Activated CD4-positive, CD25-positive, alpha-beta regulatory T cell (primary cell): ENCODE measurements around the gene NACC2.

ENCODE experiments used
- DNase-seq, 4 experiments: peaks; one replicate each; lab custom pipeline; 2025; lab: John Stamatoyannopoulos, UW

Gene NACC2

DNA sequence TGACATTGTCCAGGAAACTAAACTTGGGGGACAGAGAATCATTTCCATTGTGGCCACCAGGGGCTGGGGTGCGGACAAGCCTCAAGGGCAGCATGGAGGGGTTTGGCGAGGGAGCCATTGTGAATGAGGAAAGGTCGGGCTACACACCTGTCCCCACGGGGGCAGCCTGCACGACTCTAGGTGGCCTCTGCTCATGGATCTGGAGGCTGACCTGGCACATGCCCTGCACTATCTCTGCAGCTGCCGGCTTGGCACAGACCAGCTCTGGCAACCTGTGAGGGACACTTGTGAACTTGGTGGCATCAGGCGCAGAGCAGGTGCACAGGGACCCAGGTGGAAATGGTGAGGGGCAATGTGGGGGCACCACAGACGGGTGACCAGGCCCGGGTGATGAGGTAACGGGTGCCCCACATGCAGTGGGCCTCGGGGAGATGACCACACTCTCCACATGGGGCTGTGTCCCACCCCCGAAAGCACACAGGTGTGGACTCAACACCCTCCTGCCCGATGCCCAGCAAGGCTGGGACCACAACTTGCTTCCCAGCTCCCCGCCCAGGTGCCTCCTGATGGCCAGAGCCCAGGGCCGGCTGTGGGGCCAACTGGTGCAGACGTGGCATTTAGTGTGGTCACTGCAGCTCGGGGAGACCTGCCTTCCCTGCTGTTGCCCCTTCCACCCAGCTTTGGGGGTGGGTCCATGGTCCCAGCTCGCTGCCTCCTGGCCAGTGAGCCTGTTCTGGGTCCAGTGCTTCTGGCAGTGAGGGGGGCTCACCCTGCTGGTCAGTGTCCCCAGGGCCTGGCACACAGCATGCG lies 73.0 kb downstream of the NACC2 start:
- no peak for DNase-seq

- no peak for DNase-seq
These were observed 73.8 kb downstream of the NACC2 start for GRCh38 chr9:136021171-136021871.

- no peak for DNase-seq
These were observed 74.4 kb downstream of the NACC2 start for GRCh38 chr9:136020671-136021070.

- no peak for DNase-seq
These were observed 74.9 kb downstream of the NACC2 start for GRCh38 chr9:136020206-136020605.

GRCh38 chr9:136019681-136020060 lies 75.4 kb downstream of the NACC2 start:
- no peak for DNase-seq

GRCh38 chr9:136019041-136019680 lies 75.9 kb downstream of the NACC2 start:
- DNase-seq = no peak

DNA sequence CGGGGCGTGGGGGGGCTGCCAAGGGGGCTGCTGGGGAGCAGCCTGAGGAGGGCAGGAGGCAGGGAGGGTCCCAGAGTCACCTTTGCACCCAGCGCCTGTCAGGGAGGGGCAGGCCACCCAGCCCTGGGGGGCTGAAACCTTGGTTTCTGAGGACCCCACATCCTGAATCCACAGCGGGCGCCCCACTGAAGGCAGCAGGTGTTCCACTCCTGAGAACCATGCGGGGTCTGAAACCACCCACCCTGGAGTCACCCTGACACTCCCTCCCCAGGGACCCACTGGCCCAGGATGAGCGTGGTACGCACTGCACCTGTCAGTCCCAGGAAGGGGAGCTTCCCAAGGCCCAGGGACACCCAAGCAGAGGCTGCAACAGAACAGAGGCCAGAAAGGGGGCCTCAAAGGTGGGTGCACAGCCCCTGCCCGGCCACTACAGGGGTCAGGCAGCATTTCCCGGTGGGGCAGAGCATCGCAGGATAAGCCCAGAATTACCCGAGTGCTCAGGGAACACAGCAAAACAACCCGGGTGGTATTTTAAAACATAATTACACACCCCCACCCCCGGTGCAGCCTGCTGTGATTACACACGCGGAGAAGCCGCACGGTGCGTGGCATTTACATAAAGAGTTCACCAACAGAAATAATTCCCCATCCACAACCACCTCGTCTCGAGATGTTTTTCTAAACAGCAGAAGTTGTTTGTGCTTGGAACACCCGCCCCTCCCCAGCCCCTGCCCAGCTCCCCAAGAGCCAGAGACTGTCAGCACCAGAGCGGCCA lies 76.6 kb downstream of the NACC2 start:
- DNase-seq = no peak

DNA sequence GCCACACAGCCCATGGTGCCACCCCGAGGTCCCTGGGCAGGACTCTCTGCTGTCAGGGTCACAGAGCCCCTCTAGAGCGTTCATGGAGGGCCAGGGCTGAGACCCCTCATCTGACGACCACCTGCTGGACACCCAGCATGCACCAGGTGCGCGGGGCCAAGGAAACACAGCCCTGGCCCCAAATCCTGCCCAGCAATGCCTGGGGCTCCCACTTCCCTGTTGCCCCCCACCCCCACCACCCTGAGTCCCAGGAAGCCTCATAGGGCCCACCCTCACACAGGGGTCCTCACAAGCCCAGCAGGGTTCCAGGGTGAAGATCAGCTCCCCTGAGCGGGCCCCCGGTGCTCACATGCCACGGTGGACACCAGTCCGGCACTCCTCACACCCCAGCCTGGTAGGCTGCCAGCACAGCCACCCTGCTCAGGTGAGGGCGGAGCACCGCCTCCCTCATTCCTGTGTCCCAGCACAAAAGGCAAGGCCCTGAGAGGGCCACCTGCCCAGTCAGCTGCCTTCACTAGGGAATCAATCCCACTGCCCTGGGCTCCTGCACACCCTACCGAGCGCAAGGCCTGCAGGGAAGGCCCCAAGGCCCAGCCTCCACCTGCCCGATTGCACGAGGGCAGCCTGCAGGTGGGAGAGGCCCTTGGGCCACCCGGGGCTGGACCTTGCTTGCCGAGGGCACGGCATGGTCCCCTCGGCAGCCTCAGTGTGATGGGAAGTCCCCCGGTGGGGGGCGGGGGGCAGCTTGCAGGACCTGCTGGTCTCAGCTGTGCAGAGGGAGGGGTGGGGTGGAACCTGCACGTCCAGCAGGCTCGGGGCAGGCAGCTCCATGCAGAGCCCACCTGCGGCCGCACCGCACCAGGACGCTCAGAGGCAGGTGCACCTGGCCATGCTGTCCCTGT lies 77.5 kb downstream of the NACC2 start:
- no peak for DNase-seq

GRCh38 chr9:136016572-136017288 lies 78.4 kb downstream of the NACC2 start:
- DNase-seq = no peak

- no peak for DNase-seq
These were observed 79.2 kb downstream of the NACC2 start for GRCh38 chr9:136015656-136016571.

DNA sequence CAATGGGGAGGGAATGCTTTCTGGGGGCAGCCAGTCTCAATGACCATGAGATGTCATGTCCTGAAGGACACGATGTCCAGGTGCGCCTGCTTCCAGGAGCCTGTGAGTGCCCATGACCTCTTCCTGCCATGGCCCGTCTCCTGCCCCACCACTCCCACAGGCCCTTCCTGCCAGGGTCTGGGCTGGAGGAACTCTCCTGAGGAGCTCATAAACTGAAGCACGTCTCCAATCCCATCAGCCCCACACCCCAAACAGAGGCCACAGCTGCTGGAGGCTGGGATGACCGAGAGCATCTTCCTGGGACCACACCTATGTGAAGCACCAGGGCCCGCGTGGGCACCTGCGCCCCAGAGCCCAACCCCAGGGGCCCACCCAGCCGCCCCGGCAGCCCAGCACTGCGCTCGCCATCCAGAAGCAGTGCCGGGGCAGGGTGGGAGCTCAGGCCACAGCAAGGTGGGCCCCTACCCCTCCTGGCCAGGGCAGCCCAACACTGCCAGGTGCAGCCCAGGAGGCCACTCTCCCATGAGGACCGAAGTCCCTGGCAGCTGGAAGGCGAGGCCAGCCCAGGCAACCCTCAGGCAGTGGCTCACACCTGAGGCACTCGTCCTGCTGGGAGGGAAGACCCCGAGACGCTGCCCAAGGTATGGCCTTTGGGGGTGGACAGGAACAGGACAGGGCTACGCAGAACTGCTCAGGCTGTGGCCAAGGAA lies 80.0 kb downstream of the NACC2 start:
- no peak for DNase-seq

DNA sequence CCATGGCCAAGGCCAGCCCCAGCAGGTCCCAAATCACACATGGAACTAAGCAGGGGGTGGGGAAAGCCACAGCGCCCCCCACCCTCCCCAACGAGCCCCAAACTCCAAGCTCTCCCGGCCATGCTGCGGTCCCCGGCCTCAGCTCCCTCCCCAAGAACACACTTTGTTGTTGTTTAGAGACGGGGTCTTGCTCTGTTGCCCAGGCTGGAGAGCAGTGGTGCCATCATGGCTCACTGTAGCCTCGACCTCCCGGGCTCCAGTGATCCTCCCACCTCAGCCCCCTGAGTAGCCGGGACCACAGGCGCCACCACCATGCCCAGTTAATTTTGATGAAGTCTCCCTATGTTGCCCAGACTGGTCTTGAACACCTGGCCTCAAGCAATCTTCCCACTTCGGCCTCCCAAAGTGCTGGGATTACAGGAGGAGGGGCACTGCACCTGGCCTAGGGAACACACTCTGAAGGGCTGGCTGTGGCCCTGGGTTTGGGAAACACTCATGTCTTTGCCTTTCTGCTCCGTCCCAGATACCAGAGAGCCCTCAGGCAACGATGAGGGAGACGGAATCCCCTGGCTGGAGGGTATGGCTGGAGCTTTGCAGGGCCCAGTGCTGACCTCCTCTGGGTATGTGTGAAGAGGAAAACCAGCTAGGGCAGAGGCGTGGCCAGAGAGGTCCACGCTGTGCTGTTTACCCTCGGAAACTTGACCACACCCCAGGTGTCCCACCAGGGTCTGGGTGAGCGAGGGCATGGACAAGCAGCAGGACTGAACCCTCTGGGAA lies 80.8 kb downstream of the NACC2 start:
- DNase-seq = no peak

- no peak for DNase-seq
These were observed 81.5 kb downstream of the NACC2 start for GRCh38 chr9:136013524-136014034.

- DNase-seq = no peak
These were observed 82.0 kb downstream of the NACC2 start for GRCh38 chr9:136013116-136013515.

GRCh38 chr9:136012651-136013050 lies 82.4 kb downstream of the NACC2 start:
- DNase-seq = no peak

DNA sequence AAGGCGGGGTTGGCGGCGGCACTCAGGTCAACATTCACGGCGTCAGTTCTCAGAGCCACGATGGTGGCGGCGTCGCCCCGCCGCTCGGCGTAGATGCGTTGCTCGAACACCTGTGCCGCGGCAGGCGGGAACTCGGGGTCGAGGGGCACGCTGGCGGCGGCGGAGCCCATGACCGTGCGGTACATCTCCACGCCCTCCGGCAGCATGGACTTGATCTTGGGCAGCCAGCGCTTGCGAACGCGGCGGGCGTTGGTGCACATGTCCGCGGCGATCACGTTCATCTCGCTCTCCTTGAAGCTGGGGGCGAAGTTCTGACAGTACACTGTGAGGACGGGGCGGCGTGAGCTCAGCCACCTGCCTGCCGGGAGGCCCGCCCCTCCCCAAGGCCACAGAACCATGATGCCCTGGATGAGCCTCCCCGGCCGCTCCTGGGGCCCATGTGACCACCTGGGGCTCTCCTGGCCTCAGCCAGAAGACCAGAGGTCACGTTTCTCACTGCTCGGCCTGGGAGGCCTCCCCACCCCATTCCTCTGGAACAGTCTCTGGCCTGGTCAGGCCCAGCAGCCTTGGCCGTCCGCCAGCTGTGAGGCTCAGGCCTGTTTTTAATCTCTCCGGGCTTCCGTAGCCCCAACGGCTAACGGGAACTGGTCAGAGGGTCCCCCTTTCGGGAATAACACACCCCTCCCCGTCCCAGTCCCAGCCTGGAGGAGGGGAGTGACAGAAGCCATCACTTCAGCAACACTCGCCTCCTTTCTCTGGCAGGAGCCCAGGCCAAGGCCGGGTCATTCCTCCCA lies 83.2 kb downstream of the NACC2 start:
- no peak for DNase-seq

DNA sequence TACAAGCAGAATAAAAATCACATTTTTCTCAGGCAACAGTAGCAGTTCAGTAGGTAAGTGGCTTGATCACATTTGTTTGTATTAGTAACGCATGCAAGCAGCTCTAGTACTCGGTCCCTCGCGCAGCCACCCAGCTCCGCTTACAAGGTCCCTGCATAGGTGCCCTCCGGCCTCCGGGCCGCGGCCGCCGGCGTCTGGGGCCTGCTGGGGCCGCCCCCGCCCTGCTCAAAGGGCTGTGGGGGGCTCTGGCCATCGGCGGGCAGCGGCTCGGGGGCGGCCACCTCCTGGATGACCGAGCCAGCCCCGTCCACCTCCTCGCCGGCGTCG lies 83.8 kb downstream of the NACC2 start:
- DNase-seq = no peak
